GM19455 (cell line): ENCODE results near the gene CHSY1.

Source experiments
- ATAC-seq: cut with Tn5 transposase; IDR thresholded peaks from one replicate; pipeline ENCODE4 v1.9.1; 2021; ENCODE audit not compliant: unreplicated experiment

CHSY1 gene

DNA sequence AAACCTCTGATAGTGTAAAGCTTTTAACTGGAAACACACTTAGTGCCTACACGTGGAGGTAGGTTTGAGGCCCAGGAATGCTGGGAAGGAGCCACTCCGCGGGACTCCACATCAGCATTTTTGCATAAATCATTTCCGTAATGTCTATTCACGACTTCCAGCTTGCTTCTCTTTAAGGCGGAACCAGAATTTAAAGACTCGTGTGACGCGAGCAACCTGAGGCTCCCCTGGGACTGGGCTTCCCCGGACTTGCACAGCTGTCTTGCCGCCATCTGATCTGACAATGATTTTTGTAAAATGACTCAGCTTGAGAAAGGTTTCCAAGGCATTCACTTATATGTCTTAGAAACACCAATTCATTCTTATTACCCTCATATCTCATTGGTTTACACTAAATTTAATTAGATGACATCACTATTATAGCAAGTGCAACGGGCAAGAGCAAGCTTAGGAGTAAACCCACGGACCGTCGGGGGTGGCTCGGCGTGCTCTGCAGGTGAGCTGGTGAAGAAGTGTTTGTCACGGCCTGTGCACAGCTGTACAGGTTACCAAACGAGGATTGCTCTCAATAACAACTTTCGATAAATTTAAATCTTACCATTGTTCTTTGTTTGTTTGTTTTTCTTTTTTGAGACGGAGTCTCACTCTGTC is 95.2 kb downstream of the CHSY1 start:
- ATAC-seq: peak; percentile 84

DNA sequence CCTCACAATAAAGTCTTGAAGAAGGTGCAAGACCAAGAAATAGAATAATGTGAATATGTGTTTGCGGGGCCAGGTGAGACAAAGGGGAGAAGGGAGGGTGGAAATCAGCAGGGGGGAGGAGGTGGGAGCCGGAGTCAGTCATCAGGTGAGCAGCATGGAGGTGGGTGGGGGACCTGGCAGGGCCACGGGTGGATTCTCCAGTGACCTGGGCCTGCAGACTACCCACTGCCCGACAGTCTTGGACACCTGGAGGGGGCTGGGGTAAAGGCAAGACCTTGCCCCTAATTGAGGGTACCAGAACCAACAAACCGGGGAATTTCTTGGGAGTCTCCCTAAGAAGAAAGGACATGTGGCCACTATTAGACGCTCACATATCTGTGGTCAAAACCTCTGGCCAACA is 95.8 kb downstream of the CHSY1 start:
- ATAC-seq: peak; percentile 2

DNA sequence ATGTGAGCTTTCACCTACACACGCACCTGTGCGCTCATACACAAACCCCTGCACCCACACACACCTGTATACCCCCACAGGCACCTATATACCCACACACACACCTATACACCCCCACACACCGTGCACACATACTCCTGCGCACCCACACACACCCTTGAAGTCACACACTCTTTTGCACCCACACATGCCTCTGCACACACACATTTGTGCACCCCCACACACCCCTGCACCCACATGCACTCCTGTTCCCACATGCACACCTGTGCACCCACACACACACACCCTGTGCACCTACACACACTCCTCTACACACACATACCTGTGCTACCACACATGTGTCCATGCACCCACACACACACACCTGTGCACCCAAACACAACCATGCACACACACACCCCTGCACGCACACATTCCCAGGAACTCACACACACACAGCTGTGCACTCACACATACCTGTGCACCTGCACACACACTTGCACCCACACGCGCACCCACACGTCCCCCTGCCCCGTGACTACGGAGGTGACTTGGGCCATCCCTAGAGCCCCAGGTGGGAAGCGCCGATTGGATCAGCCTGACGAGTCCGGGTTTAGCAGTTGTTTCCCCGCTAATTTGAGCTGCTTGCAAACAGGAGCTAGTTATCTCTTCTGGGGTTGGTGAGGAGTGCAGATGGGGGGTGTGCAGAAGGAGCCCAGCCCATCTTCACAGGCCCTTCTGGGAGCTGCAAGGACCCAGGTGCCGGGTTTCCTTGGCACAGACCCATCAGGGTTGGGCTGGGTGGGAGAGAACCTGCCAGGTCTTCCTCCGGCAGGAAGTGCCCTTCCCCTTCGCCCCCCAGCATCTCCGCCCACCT is 97.8 kb downstream of the CHSY1 start:
- no peak for ATAC-seq

DNA sequence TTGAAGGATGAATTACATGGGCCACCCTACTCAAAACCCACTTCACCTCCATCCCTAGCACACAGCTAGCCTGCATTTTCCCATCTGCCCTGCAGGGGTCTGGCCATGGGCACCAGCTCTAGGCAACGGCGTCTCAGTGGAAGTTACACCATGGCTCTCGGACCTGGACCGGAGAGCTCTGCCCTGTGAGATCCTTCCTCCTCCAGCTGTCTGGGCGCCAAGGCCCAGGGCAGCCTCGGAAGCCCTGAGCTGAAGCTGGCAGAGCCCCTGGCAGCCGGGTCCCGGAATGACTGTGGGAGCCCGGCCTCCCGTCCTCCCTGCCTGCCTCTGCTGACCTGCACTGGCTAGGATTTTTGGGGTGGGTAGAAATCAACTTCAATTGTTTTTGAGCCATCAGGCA is 98.9 kb downstream of the CHSY1 start:
- no peak for ATAC-seq

DNA sequence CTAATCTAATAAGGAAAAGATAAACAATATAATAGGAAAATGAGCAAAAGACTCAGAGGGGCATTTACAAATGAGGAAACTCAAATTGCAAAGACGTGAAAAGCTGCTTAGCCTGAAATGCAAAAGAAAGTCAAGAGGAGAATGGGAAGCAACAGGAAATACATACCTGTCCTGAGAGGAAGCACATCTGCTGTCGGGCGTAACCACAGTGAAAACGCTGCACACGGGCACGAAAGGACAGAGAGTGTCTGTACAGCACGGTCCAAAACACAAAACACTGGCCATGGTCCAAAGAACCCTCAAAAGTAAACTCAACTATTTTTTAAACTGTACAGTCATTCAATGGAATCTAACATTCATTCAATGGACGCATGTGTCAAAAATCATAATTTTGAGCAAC is 100.6 kb downstream of the CHSY1 start:
- no peak for ATAC-seq

DNA sequence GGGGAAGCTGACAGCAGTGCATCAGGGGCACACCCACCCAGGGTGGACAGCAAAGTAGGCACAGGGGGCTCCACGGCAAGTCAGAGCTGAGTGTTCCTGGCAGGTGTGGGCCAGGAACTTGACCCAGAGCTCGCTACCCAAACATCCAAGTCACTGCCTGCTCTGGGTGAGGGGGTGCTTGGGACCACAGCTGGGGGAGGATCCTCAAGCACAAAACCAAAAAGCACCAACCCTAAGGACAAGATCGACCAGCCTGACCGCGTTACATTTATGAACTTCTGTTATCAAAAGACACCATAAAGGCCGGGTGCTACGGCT is 101.2 kb downstream of the CHSY1 start:
- ATAC-seq: no peak

DNA sequence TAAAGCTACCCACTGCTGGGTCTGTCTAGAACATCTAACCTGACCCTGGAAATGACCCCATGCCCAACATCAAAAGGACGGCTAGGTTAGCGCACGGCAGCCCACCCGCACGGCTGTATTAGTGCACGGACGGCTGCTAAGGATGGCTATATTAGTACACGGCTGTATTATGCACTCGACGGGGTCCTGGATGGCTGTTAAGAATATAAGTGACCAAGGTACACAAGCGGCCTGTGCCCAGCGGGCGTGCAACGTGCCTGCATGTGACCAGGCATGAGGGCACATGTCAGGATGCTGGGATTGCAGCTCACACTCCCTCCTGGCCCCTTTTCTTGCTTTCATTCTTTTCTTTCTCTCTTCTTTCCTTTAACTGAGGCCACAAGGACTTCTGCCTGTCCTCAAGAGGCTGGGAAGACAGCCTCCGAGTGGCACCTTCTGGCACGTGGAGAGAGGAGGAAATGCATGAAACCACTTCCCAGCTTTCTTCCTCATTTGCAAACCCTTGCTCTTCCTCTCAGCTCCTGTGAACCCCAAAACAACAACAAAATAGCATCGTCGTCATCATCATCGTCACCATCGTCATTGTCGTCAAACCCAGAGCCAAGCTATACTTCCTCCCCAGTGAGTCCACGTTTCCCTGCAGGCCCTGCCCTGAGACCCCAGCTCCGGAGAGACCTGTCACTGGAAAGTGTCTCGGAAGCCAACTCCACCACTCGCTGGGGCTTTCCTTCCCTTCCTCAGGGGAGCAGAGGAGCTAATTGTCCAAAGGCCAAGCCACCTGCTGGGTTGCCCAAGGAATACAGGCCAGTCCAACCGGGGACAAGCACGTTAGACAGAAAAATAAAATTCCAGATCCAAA is 101.8 kb downstream of the CHSY1 start:
- no peak for ATAC-seq

DNA sequence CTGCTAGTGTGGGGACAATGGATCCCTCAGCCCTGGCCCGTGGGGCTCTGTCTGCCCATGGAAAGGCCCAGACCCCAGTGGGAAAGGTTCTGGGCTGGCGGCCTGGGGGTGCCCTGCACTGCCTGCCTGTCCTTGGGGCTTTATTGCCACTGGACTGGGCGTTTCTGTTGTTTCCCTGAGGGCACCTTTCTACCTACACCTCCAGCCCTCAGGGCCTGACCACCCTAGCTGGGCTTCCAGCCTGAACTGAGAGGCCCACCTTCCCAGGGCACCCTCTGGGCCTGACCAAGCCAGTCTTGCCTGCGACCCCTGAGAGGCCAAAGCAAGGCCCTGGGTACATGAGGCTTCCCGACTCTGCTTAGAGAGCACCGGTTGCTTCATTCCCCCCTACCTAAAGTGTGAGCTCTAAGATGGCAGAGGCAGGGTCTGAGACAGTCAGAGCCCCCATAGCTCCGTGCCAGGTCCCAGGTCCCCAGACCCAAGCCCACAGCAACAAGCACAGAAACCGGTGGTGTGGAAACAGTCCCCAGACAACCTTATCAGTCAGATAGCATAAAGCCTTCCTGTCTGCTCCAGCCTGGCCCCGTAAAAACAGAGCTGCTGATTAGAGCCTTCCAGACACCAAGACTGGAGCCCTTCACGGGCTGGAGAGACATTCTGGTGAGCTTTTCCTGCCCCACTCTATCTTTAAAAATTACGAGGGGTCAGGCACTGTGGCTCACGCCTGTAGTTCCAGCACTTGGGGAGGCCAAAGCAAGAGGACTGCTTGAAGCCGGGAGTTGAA is 102.8 kb downstream of the CHSY1 start:
- ATAC-seq: no peak

DNA sequence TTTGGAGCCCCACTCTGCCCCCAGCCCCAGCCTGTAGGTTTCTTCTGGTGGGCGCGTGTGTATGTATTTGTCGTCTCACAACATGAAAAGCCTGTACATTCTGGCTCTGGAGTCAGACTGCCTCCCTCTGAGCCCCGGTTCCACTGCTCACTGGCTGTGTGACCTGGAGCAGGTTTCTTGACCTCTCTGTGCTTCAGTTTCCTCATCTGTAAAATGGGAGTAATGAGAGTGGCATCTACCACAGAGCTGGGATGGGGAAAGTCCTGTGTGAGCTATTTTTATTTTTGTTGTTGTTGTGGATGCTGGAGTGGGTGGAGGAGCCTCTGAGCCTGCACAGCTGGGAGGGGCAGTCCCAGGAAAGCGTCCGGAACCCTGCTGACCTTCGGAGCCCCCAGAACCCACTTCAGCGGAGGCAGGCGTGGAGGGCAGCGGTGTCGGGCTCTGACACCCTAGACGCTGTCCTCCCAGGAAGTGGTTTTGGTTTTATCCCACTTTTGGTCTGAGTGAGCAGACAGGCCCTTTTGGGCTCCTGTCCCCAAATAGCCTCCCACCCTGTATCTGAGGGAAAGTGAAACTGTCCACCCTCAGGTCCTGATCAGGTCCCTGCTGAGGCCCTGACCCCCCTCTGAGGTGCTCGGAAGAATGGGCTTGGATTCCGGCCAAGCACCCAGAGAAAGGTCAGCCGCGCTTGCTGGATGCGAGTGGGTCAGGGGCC is 103.5 kb downstream of the CHSY1 start:
- no peak for ATAC-seq

DNA sequence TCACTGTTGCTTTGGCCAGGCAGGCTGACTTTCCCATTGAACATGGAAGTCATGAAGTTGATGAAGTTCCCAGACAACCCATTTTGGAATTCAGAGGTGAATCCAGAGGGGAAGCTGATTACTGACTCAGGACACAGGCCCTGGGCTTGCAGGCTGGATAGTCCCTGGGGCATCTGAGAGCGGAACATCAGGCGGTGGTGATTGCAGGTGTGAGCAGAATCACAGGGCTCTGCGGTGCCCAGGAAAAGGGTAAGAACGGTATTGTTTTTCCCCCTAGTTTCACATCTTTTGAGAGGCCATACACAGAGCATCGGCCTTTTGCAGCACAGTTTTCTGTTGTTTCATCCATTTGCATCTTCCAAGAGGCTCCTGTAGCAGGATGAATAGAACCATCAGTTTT is 104.7 kb downstream of the CHSY1 start:
- ATAC-seq: no peak

DNA sequence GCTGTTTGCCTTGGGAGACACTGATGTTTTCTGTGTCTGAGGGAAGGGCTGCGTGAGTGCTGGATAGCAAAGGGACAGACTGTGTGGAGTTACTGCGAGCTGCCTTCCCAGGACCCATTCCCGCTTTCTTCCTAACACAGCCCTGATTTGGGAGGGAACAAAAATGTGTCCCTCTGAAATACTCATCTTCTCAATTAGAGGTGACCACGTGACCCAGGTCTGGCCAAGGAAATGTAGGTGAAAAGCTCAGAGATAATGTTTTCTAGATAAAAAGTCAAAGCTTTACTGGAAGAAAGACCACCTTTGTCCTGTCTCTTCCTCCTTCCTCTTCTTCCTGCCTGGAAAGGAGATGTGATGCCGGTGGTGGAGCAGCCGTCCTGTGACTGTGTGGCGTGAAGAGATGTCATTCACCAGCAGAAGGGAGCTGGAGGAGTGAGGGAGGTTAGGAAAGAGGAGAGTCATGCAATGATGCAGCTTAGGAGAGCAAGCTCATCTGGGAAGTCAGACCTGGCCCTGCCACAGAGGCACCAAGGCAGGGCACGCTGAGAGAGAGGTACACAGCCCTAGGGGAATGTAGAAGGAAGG is 105.6 kb downstream of the CHSY1 start:
- ATAC-seq: no peak

DNA sequence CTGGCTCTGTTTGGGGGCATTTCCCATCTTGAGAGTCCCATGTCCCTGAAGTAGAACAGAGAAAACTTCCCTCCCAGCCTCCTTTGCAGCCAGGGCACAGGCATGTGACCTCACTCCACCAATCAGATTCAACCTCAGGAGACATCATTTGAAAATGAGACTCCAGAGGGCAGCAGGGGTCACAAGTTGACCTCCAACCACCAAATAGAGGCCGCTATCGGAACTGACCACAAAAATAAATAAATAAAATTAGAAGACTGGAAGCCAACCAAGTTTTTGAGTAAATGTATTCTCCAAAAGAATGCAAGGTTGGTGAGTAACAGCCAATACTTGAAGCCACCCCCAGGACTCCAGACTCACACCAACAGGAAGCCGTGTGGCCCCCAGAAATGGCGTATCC is 106.5 kb downstream of the CHSY1 start:
- no peak for ATAC-seq

DNA sequence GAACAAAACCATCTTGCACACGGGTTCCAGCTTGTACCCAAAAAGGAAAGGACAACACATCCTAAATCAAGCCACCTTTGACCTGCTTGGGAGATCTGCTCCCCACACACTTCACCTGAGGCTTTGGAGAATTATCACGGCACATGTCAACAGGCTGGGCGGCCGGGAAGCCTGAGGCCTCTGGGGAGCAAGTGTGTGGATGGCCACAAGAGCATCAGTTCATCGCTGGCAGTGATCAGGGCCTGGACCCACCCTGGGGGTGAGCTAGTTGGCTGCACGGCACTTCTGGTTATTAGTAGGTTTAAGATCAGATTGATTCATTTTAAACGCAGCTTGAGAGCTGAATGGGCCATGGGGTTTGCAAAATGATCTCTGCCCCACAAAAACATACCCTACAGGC is 108.5 kb downstream of the CHSY1 start:
- ATAC-seq: no peak

DNA sequence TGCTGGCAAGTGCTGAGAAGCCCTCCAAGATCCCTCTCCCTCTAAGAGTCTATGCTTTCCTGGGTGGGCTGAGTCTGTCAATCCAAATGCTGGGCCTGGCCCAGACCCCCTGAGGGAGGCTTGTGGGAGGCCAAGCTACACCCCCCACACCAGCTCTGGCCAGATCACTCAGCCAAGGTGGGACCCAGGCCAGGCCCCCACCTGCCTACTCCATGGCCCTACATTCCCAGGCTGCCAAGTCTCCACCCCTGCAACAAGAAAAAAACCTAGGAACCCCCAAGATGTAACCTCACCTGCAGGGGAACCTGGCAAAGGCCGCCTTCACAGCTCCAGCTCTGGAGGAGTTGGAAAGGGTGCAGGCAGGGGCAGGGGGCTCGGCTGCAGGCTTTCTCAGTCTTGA is 109.1 kb downstream of the CHSY1 start:
- ATAC-seq: no peak

DNA sequence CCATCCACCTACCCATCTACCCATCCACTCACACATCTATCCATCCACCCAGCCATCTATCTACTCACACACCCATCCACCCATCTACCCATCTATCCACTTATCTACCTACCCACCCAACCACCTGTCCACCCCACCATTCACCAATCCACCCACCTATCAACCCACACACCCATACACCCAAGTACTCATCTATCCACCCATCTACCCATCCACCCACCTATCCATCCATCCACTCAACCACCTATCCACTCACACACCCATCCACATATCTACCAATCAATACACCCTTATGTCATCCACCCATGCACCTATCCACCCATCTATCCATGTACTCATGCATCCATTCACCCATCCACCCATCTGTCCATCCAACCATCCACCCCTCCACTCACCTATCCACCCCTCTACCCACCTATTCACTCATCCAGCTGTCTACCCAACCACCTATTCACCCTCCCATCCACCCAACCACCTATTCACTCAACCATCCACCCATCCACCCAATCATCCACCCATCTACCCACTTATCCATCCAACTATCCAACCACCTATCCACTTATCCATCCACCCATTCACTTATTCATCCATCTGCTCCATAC is 109.8 kb downstream of the CHSY1 start:
- no peak for ATAC-seq

DNA sequence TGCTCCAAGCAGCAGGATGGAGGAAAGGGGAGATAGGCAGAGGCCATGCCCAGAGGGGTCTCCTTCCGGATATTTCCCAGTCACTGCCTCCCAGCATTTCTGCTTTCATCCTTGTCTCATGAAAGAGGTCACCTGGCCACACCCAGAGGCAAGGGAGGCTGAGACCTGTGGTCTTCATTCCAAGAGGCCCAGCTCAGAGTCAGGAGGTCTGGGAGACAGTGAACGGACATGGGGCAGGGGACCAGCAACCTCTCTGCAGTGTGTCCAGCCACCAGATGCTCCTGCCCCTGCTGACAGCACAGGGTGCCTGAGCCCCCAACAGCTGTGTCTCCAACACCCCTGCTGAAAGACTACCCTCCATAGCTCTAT is 111.2 kb downstream of the CHSY1 start:
- no peak for ATAC-seq

DNA sequence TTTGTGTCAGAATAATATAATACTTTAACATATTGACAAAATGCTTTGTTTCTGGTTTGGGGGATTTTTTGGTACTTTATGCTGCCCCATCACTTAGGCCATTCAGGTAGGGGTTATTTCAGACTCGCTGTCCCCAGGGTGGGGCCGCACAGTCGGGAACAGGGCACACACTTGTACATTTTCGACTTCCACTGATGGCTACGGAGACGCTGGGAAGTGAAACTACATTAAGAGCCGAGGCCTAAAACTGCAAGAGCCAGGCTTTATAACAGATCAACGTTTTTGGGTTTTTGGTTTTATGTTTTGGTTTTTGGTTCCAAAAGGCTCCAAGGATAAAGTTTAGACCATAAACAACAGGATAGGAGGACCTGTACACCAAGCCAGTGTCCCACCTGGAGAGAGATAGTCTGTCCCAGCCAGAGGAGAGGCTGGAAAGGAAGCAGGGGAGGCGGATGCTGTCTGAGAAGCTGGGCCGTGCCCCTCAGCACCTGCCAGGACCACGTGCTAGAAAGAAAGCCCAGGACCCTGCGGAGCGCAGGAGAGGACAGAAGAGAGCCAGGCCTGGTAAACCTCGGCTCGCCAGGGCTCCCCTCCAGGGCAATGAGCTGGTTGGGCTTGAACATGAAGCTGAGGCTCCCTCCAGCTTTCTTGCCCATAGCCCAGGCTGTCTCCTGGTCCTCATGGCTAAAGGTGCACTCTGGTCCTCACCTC is 111.7 kb downstream of the CHSY1 start:
- no peak for ATAC-seq

DNA sequence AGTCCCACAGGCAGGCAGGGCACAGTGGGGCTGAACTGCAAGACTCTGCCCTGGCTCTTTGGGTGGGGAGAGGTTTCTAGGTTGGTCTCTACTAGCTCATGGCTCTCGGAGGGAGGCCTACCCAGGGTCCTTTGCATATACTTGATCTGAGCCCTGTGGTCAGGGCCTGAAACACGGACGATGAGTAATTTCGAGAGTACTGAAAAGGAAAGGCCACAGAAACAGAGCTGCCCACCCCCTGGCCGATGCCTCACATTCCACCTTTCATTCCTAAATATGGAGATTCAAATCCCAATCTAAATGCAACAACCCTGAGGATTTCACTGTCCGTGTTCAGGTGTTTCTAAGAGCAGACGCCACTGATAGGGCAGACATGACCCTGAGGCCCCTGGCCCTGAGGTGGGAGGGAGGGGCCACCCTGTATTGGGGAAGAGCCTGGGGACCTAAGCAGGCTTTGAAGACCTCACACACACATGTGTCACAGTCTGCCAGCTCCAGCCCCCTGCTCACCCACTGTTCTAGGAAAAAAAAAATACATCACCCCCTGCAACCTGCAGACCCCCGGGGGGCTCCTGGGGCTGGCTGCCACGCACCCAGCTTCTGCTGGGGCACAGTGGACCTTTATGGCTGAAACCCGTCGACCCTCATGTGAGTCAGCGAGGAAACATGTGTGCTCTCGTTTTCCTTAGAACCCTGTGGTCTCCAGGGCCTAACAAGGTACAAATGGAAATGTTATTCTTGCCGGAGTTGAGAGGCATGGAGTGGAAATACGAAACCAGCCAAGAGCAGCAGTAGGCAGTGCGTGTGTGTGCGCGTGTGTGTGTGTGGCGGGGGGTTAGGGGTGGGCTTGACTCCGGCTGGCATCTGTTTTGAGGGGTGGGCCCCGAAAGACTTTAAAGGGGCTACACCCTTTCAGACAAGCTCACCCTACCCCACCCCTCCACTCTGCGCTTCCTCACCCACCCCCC is 112.7 kb downstream of the CHSY1 start:
- ATAC-seq: peak; percentile 75
